Omental fat pad (tissue), 4 donors: Measurements from ENCODE around the gene CDADC1. TPM values are rescaled to one million over a fixed set of nuclear protein-coding genes. Genes with fewer than 3 reads are reported as not detected.
"Not testable (repeated sequence)": the region's sequence is repeated elsewhere in the genome, so short reads cannot be mapped to it uniquely, and the experiment has no call there.

Source experiments
- ATAC-seq: fragments of 150-250 bp; one replicate; pipeline ENCODE4 v1.9.1; 2016; ENCODE audit warnings: mild to moderate bottlenecking, moderate library complexity; ENCODE audit not compliant: low FRiP score
- DNase-seq: peaks from one replicate; pipeline ENCODE4 v3.0.0-alpha.2; 2019; ENCODE audit warnings: low spot score
- total RNA-seq, 4 donors: library from RNA; depleted of rRNA; stranded (reverse); fragments of >200 nt; gene quantifications; one replicate each; pipeline ENCODE4 v1.1.0, GENCODE V29; 2016
- TF ChIP-seq, protein P1 (sequence below), 3 donors: fragments of 450-650 bp; IDR thresholded peaks; one replicate each; pipeline ENCODE4 v1.5.1; 2016 to 2017; ENCODE audit warnings: antibody characterized with exemption in 3 of 3, mild to moderate bottlenecking in 3 of 3, moderate library complexity in 2 of 3

Gene CDADC1
- total RNA-seq, 4 donors from 2014 or later: 4.5 to 9.6 (median 7.7) TPM

GRCh38 chr13:49320975-49321374, 73.2 kb downstream of the CDADC1 start:
- ATAC-seq (no peak), DNase-seq (no peak)
- TF ChIP-seq, protein P1, sequence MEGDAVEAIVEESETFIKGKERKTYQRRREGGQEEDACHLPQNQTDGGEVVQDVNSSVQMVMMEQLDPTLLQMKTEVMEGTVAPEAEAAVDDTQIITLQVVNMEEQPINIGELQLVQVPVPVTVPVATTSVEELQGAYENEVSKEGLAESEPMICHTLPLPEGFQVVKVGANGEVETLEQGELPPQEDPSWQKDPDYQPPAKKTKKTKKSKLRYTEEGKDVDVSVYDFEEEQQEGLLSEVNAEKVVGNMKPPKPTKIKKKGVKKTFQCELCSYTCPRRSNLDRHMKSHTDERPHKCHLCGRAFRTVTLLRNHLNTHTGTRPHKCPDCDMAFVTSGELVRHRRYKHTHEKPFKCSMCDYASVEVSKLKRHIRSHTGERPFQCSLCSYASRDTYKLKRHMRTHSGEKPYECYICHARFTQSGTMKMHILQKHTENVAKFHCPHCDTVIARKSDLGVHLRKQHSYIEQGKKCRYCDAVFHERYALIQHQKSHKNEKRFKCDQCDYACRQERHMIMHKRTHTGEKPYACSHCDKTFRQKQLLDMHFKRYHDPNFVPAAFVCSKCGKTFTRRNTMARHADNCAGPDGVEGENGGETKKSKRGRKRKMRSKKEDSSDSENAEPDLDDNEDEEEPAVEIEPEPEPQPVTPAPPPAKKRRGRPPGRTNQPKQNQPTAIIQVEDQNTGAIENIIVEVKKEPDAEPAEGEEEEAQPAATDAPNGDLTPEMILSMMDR (IDR thresholded peaks at IDR 0.05): no peak

DNA sequence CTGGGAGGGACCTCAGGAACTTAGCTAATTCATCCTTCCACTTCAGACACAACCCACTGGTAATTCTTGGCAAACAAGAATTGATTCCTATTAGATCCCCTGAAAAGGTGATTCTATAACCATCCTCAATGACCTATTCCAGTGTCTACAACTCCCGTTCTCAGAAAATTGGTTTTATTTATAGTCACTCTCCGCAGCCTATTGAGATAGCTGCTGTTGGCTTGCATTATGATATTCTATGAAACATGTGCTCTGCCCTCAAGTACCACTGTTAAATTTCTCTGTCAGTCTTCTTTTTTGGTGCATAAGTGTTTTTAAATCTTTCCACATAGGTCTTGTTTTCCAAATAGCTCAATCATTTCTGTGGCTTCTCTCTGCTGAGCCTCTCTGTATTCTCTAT, 75.0 kb downstream of the CDADC1 start:
- TF ChIP-seq, protein P1 (IDR thresholded peaks at IDR 0.05): no peak
- ATAC-seq (no peak), DNase-seq (no peak)

DNA sequence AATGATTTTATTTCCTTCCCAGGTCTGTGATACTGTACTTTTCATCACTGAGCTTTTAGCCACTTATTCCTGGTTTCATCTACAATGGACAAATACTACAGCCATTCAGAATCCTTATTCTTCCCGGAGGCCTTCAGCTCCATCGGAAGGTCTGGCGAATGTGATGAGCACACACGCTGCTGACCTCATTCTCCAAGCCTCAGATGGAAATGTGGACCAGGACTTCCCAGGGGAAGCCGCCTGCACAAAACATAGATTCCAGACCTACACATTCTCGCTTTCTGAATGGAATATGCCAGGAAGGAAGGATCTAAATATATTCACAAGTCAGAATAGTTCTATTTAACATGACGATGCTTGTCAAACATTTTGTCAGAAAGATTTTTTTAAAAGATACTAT, 75.6 kb downstream of the CDADC1 start:
- ATAC-seq: no peak
- DNase-seq: no peak
- TF ChIP-seq, protein P1 (IDR thresholded peaks at IDR 0.05): no peak

DNA sequence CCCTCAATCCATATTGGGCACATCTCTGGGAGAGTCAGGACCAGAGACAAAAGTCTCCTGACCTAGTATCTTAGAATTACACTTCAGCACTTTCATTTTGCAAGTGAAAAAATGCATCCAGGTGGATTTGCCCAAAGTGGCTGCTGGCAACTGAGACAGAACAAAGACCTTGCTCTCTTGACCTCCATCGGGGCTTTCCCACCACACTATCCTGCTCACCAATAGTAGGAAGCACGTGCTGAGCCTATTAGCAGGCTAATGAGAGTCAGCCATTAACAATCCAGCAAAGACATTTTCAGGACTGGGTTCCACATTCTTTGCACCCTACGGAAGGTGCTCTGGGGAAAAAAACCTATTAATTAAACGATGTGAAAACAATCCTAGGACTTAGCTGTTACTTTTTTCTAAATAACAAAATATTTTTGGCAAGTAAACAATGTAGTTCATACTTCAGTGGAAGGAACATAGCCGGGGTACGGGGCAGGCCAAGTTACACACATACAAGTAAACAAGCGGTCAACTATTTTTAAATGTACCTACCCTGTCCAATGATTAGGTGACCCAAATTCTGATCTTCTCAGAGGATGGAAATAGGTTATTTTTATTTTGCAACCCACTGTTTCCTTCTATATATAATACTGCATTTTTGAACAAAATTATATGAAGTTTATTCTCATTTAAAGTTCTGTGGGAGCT, 78.6 kb downstream of the CDADC1 start:
- TF ChIP-seq, protein P1 (IDR thresholded peaks at IDR 0.05): no peak
- ATAC-seq: no peak
- no peak for DNase-seq

DNA sequence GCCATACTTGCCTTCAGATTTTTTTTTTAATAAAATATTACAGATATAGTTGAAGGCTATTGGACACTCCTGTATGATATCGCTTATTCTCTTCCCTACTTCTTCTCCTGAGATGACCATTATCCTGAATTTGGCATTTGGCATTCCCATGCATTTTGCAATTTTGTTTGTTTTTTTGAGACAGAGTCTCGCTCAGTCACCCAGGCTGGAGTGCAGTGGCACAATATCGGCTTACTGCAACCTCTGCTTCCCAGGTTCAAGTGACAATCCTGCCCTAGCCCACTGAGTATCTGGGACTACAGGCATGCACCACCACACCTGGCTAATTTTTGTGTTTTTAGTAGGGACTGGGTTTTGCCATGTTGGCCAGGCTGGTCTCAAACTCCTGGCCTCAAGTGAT, 79.4 kb downstream of the CDADC1 start:
- DNase-seq, ATAC-seq: not testable (repeated sequence)

GRCh38 chr13:49329831-49330545, 82.3 kb downstream of the CDADC1 start:
- TF ChIP-seq, protein P1 (IDR thresholded peaks at IDR 0.05): no peak
- DNase-seq (no peak), ATAC-seq (peak; percentile 32)

DNA sequence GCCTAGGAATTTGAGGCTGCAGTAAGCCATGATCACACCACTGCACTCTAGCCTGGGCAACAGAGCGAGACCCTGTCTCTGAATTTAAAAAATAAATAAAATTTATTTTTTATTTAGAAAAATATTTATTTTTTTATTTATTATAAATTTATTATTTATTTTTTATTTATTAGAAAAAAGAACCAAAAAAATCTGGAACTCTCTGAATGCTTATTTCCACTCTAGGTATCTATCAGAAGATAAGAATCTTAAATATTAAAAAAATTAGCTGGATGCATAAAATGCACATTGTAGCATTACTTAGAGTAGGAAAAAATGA, 82.8 kb downstream of the CDADC1 start:
- no peak for ATAC-seq
- TF ChIP-seq, protein P1 (IDR thresholded peaks at IDR 0.05): no peak
- DNase-seq: no peak
